ENCODE results near the gene WDFY2.
A peak's percentile ranks its signal among the peaks of the same experiment; 100 is the strongest.

WDFY2 gene

DNA sequence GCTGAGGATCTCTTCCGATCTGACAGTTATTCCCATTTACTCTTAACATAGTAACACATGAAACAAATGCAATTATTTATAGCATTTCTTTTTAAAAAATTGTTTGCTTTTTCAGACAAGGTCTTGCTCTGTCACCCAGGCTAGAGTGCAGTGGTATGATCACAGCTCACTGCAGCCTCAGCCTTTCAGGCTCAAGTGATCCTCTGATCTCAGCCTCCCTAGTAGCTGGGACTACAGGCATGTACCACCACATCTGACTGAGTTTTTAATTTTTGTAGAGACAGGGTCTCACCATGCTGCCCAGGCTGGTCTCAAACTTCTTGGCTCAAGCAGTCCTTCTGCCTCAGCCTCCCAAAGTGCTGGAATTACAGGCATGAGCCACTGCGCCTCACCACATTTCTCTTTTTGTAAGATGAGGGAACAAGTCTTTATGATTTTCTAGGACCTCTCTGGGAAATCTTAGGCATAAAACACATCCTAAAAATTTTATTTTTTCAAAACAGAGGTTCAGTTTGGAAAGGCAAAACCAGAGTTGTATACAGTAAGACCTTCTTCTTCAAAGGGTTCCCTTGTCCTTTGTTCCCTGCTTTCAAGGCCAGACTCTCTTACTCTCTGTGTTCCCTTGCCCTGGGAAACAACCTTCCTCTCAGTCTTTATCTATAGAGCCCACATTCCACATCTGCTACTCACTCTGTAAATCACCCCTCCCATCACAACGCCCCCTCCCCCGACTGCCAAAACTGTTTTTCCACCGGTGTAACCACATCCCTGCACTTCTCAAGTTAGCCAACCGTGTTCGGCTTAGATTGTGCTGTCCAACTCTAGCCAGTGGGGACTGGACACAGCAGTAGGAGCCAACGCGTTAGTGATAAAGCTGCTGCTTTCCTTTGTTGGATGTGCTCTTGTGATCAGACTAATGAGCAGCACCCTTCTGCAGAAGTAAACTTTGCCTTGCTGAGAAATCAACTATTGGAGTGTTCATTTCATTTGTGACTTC lies 163.5 kb downstream of the WDFY2 start:
- Mint-ChIP-seq H3K4me1 (ENCODE audit: low read depth) (no peaks in the 10 kb centered on the region), H3K27me3 (no peaks in the 10 kb centered on the region), H3K27ac (no peak overlapping the region), H3K4me3 (no peak overlapping the region), H3K9me3 (ENCODE audit: low read depth) (no peaks in the 10 kb centered on the region), H3K36me3 (peaks cover 33% of the 10 kb centered on the region)

DNA sequence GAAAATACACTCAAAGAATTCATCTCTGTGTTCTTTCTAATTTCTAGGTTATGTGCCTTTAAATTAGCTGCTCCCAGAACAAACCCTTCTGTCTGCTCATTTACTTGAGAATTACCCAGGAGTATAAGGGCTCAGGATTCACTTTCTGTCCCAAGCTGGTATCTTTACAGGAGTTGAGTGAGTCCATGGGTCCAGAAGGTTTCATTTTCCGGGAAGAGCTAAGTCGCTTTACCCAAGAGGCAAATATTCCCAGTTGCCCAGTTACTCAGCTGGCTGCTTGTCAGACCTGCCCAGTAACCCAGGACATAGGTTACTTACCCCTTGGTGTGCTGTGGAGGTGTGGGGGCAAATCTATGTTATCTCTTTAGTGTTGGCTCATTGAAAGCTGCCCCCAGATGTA lies 172.4 kb downstream of the WDFY2 start:
- Mint-ChIP-seq H3K27me3 (no peaks in the 10 kb centered on the region), H3K27ac (no peak overlapping the region), H3K9me3 (ENCODE audit: low read depth) (no peaks in the 10 kb centered on the region), H3K36me3 (peaks cover 8% of the 10 kb centered on the region), H3K4me1 (ENCODE audit: low read depth) (no peaks in the 10 kb centered on the region), H3K4me3 (no peak overlapping the region)

DNA sequence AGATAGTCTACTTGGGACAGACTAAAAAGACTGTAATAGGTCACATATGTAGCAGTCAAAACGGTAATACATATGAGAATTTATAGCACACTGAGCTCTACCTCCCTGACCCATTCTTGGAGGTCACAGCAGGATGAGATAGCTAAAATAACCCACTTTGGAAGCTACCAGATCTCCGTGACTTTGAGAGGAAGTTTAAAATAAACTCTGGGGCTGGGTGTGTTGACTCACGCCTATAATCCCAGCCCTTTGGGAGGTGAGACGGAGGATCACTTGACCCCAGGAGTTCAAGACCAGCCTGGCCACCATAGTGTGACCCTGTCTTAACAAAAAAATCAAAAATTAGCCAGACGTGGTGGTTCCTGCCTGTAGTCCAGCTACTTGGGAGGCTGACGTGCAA lies 174.4 kb downstream of the WDFY2 start:
- H3K27ac Mint-ChIP-seq, result no peak overlapping the region
- peaks cover 7% of the 10 kb centered on the region for H3K36me3 Mint-ChIP-seq
- no peaks in the 10 kb centered on the region for H3K27me3 Mint-ChIP-seq
- H3K9me3 Mint-ChIP-seq (ENCODE audit: low read depth), result no peaks in the 10 kb centered on the region
- H3K4me1 Mint-ChIP-seq (ENCODE audit: low read depth), result peaks cover 18% of the 10 kb centered on the region
- no peak overlapping the region for H3K4me3 Mint-ChIP-seq

DNA sequence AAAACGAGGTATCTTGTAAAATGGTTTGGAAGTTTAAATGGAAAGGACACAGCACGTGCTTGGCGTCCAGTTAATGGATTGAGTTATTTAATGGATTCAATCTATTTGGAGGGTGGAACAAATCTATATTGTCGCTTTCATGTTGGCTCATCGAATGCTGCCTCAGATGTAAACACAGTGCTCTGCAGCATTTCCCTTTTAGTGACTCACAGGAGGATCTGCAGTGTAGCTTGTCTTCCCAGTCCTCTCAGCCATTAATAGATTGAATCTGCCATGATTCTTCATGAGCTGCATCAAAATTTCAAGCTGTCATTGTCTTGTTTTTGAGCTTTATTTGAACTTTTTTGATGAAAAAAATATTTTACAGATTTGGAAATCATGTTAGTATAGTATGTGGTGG lies 175.0 kb downstream of the WDFY2 start:
- no peaks in the 10 kb centered on the region for H3K9me3 Mint-ChIP-seq (ENCODE audit: low read depth)
- peaks cover 7% of the 10 kb centered on the region for H3K36me3 Mint-ChIP-seq
- H3K4me1 Mint-ChIP-seq (ENCODE audit: low read depth), result peaks cover 24% of the 10 kb centered on the region
- H3K4me3 Mint-ChIP-seq, result no peak overlapping the region
- no peaks in the 10 kb centered on the region for H3K27me3 Mint-ChIP-seq
- no peak overlapping the region for H3K27ac Mint-ChIP-seq

DNA sequence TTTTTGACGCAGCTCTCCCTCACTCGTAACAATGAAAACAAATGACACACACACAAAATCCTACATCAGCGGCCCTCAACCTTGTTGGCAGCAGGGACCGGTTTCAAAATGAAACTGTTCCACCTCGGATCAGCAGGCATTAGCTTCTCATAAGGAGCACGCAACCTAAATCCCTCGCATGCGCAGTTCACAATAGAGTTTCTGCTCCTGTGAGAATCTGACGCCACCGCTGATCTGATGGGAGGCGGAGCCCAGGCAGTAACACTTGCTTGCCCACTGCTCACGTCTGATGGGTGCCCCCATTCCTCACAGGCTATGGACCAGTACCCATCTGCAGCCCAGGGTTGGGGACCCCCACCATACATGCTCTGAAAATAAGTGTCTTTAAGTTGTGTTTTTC lies 176.3 kb downstream of the WDFY2 start:
- no peaks in the 10 kb centered on the region for H3K27me3 Mint-ChIP-seq
- peaks cover 37% of the 10 kb centered on the region for H3K4me1 Mint-ChIP-seq (ENCODE audit: low read depth)
- H3K36me3 Mint-ChIP-seq, result peaks cover 7% of the 10 kb centered on the region
- H3K27ac Mint-ChIP-seq, result peak overlapping the region; percentile 30
- H3K9me3 Mint-ChIP-seq (ENCODE audit: low read depth), result no peaks in the 10 kb centered on the region
- H3K4me3 Mint-ChIP-seq, result no peak overlapping the region

DNA sequence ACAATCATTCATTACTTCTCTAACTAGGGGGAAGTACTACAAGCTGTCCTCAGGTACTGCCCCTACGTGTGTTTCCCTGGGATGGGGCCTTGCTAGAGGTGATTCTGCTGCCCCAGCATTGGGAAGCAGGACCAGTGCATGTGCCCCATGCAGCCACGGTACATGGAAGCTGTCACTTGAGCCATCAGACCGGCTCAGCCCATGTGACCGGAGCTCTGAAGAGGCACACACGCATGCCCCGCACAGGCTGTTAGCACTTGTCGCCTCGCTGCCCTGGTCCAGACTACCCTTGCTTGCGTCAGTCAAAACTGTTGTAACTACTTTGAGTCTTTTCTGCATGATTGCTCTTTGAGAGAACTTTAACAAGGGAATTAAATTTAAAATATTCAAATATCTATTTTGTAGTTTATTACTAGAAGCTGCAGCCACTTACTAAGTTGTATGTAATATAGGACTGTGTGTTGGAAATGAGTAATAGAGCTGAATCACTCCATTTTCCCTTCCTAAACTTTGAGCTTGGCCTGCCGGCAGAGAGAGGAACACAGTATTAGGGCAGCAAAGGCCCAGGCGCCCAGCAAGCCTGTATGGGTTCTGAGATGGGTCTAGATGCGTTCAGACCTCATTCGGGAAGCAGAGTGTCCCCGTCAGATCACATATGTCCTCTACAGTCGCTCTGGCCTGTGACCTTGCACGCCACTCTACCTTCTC lies 177.5 kb downstream of the WDFY2 start:
- H3K36me3 Mint-ChIP-seq, result peaks cover 7% of the 10 kb centered on the region

DNA sequence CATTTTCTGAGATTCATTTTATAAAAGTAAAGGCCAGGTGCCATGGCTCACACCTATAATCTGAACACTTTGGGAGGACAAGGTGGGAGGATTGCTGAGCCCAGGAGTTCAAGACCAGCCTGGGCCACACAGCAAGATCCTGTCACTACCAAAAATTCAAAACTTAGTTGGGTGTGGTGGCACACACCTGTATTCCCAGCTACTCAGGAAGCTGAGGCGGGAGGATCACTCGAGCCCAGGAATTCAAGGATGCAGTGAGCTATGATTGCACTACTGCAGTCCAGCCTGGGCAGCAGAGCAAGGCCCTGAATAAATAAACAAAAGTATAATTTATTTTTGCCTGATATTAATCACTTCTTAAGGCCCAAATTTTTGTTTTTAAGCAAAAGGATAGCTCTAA lies 179.2 kb downstream of the WDFY2 start:
- H3K4me3 Mint-ChIP-seq, result no peak overlapping the region
- peak overlapping the region; percentile 97 for H3K27ac Mint-ChIP-seq
- no peaks in the 10 kb centered on the region for H3K27me3 Mint-ChIP-seq
- peaks cover 7% of the 10 kb centered on the region for H3K36me3 Mint-ChIP-seq
- H3K9me3 Mint-ChIP-seq (ENCODE audit: low read depth), result no peaks in the 10 kb centered on the region
- peaks cover 44% of the 10 kb centered on the region for H3K4me1 Mint-ChIP-seq (ENCODE audit: low read depth)

More for the DNA sequence above, 177.5 kb downstream of the WDFY2 start:
- H3K27me3 Mint-ChIP-seq, result no peaks in the 10 kb centered on the region
- H3K27ac Mint-ChIP-seq, result peak overlapping the region; percentile 61
- H3K4me3 Mint-ChIP-seq, result no peak overlapping the region
- H3K9me3 Mint-ChIP-seq (ENCODE audit: low read depth), result no peaks in the 10 kb centered on the region
- H3K4me1 Mint-ChIP-seq (ENCODE audit: low read depth), result peaks cover 44% of the 10 kb centered on the region

DNA sequence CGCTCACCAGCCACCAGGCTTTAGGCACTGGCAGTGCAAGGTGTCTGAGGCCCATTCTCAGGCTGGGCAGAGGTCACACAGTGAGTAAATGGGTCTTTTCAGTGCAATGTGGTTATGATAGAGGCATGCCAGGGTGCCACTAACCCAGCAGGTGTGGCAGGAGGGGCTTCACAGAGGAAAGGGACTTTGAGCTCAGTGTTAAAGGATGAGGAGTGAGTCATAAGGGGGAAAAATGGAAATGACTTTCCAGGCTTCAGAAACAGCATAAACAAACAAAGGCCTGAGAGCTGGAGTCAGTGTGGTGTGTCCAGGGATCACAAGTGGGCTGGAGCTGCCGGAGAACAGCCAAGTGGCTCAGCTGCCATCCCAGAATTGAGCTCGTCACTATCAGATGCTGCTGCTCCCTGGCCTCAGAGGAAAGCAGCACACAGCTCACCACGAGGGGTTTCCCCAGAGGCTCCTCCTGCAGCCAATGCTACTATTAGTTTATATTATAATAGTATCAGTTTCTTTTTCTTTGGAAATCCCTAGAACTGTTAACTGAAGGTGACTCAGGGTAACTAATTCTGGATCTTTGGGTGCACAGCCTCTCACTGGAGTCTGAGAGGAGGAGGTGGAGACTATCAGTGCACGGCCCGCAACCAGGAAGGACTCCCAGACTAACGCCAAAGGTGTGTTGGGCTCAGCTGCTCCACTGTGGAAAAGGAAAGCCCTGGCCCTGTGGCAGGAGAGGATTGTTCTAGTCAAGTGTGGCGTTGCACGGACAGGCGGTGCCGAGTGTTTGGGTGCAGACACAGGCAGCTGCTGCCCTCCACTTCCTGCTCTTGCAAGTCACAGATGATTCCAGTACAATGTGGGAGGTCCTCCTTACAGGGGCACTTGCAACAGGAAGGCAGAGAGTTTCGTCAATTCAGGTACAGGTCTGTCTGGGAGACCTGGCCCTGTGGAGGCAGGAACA lies 180.2 kb downstream of the WDFY2 start:
- Mint-ChIP-seq H3K36me3 (peaks cover 7% of the 10 kb centered on the region), H3K4me1 (ENCODE audit: low read depth) (peaks cover 44% of the 10 kb centered on the region), H3K9me3 (ENCODE audit: low read depth) (no peaks in the 10 kb centered on the region)

DNA sequence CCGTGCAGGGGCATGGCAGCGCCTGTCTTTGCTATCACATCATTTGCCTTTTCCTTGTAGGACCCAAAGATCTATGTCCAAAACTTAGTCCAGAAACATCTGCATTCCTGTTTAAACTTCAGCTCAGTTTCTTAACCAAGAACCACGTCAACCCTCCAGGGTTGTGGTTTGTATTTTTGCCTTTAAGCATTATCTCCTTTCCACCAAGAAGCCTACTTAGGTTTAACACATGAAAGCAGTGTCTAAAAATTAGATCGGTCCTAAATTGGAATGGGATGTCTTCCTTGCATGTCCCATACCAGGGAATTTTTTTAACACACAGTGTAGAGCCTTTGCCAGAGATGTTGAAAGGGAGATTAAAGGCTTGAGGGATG lies 180.9 kb downstream of the WDFY2 start:
- H3K36me3 Mint-ChIP-seq, result peaks cover 5% of the 10 kb centered on the region
- peaks cover 44% of the 10 kb centered on the region for H3K4me1 Mint-ChIP-seq (ENCODE audit: low read depth)
- peak overlapping the region; percentile 84 for H3K4me3 Mint-ChIP-seq
- H3K9me3 Mint-ChIP-seq (ENCODE audit: low read depth), result no peaks in the 10 kb centered on the region
- no peaks in the 10 kb centered on the region for H3K27me3 Mint-ChIP-seq
- peak overlapping the region; percentile 97 for H3K27ac Mint-ChIP-seq

More for the DNA sequence above, 180.2 kb downstream of the WDFY2 start:
- Mint-ChIP-seq H3K27me3 (no peaks in the 10 kb centered on the region), H3K27ac (peak overlapping the region; percentile 97), H3K4me3 (peak overlapping the region; percentile 84)

DNA sequence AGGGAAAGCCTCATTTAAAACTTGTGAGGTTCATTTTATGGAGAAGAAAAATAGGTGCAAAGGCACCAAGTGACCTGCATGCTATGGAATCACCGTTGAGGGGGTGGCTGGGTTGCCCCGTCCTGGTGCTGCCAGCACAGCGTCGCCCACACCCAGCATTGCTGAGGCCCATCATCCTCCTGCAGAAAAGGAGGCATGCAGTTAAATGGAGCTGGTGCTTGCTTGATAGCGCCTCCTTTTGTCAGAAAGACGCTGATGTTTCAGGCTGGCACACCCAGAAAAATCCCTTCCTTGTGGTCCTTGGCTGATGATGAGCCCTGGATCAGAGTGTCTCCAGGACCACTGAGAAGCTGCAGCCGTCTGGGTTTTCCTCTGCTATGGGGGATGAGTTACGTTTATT lies 182.8 kb downstream of the WDFY2 start:
- no peak overlapping the region for H3K4me3 Mint-ChIP-seq
- H3K27ac Mint-ChIP-seq, result peak overlapping the region; percentile 84
- H3K9me3 Mint-ChIP-seq (ENCODE audit: low read depth), result no peaks in the 10 kb centered on the region
- peaks cover 2% of the 10 kb centered on the region for H3K36me3 Mint-ChIP-seq
- H3K27me3 Mint-ChIP-seq, result no peaks in the 10 kb centered on the region
- peaks cover 42% of the 10 kb centered on the region for H3K4me1 Mint-ChIP-seq (ENCODE audit: low read depth)

DNA sequence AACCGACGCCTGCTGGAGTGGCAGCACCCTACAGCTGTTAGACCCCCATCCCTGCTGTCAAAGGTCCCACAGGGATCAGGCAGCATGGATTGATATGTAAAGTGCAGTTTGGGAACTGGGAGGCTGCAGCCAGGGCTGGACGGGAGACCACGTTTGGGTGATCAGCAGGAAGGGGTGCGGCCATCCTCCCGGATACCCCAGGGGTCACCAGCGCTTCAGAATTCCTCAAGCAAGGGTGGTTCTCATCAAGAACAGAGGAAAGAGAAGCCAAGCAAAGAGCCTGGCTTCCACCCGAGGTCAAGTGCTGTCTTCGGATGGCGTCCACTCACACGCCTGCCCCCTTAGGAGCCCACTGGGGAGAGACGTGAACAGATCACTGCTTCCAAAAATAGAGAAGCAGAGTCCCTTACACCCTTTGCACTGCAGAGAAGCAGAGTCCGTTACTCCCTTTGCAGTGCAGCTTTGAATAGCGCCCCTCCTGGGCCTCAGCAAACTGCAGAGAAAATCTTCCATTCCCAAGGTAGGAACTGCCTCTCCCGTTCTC lies 184.2 kb downstream of the WDFY2 start:
- H3K27ac Mint-ChIP-seq, result peak overlapping the region; percentile 17
- no peak overlapping the region for H3K4me3 Mint-ChIP-seq
- no peaks in the 10 kb centered on the region for H3K27me3 Mint-ChIP-seq
- peaks cover 28% of the 10 kb centered on the region for H3K4me1 Mint-ChIP-seq (ENCODE audit: low read depth)
- H3K9me3 Mint-ChIP-seq (ENCODE audit: low read depth), result no peaks in the 10 kb centered on the region
- H3K36me3 Mint-ChIP-seq, result no peaks in the 10 kb centered on the region

DNA sequence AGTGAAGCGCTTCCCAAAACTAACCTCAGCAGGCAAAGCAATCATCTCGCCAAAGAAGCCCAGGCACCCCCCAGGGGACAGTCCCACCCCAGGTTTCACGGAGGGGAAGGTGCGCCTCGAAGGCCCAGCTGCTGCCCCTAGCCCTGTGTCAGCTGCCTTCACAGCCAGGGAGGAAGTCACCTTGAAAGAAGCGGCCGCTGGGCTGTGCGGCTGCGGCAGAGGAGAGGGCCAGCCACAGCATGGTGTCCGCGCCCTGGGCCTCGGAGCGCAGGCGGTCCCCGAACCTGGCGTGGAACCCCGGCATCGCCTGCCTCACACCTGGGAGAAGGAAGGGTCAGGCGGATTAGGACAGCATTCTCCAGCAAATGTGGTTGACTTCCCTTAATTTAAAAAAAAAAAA lies 184.7 kb downstream of the WDFY2 start:
- no peak overlapping the region for H3K27ac Mint-ChIP-seq
- peaks cover 23% of the 10 kb centered on the region for H3K4me1 Mint-ChIP-seq (ENCODE audit: low read depth)
- no peaks in the 10 kb centered on the region for H3K9me3 Mint-ChIP-seq (ENCODE audit: low read depth)
- no peak overlapping the region for H3K4me3 Mint-ChIP-seq
- H3K36me3 Mint-ChIP-seq, result no peaks in the 10 kb centered on the region
- H3K27me3 Mint-ChIP-seq, result no peaks in the 10 kb centered on the region

DNA sequence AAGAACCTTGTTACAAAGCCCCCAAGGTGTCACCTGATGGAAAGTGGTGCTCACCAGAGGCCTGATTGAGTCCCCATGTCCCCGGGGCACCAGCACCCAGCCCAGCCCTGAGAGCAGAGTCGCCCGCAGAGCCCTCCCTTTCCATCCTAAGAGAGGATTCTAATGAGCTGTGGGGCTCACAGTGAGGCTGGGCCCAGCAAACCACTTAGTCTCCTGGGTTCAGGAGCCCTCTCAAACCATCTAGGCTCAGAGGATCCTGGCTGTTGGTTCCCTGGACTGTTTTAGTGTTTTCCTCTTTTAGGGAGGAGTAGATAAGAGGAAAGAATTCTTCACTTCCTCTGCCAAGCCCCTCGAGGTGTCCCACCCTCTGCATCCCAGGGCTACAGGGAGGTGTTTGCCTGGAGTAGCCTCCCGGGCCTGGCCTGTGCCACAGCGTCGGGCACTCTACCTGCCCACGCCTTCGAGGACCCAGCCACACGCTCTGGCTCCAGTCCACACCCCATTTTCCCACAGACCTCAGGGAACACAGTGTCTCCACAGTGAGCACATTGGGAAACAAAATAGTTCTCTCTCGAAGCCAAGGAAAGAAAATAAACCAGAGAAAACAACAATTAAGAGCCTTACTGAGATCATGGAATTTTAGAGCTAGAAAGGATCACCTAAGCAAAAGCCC lies 185.3 kb downstream of the WDFY2 start:
- H3K36me3 Mint-ChIP-seq, result no peaks in the 10 kb centered on the region
- no peak overlapping the region for H3K4me3 Mint-ChIP-seq
- H3K9me3 Mint-ChIP-seq (ENCODE audit: low read depth), result no peaks in the 10 kb centered on the region
- H3K4me1 Mint-ChIP-seq (ENCODE audit: low read depth), result peaks cover 17% of the 10 kb centered on the region
- no peaks in the 10 kb centered on the region for H3K27me3 Mint-ChIP-seq
- peak overlapping the region; percentile 64 for H3K27ac Mint-ChIP-seq

DNA sequence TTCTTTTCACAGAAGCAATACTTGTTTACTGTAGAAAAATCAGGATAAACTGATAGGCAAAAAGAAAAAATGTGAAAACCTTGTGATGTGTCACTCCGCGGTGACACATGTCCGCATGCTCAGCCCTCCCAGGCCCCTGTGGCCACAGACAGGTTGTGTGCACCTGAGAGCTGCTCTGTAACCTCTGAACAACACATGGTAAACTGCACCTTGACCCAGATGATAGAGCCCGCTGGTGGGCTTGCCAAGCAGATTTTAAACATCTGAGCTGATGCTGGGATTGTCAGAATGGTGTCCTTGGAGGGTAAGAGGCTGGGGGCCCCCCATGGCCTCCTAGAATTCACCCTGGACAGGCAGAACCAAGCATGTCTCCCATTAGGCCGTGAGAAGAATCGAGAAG lies 185.9 kb downstream of the WDFY2 start:
- H3K9me3 Mint-ChIP-seq (ENCODE audit: low read depth), result no peaks in the 10 kb centered on the region
- no peak overlapping the region for H3K4me3 Mint-ChIP-seq
- H3K4me1 Mint-ChIP-seq (ENCODE audit: low read depth), result peaks cover 12% of the 10 kb centered on the region
- H3K36me3 Mint-ChIP-seq, result no peaks in the 10 kb centered on the region
- peak overlapping the region; percentile 41 for H3K27ac Mint-ChIP-seq
- no peaks in the 10 kb centered on the region for H3K27me3 Mint-ChIP-seq
